Fibroblast of the aortic adventitia (primary cell): ENCODE measurements around the gene ATP10A. TPM values are rescaled to one million over a fixed set of nuclear protein-coding genes. Genes with fewer than 3 reads are reported as not detected.

Experiments
- DNase-seq: peaks from one replicate; pipeline ENCODE4 v3.0.0-alpha.2; 2010; ENCODE audit warnings: low read depth
- H3K4me3 ChIP-seq: 2 replicates; pipeline ENCODE4 v1.5.1; 2011; ENCODE audit warnings: low read depth, mild to moderate bottlenecking, control low read depth, low read length, moderate library complexity
- CTCF ChIP-seq: IDR thresholded peaks from 2 replicates; pipeline ENCODE4 v1.5.1; 2011; ENCODE audit warnings: mild to moderate bottlenecking, low read length, control low read depth, inconsistent platforms; ENCODE audit not compliant: insufficient read depth
- total RNA-seq: library from RNA; depleted of rRNA; stranded (reverse); fragments of >200 nt; gene quantifications from 2 replicates; pipeline ENCODE4 v1.2.3, GENCODE V29; 2012; ENCODE audit warnings: low replicate concordance

ATP10A gene
- total RNA-seq, 1 donor, result 4.4 TPM

GRCh38 chr15:25676070-25676469, 187.1 kb downstream of the ATP10A start:
- DNase-seq, result no peak
- TF ChIP-seq CTCF, result no peak
- H3K4me3 ChIP-seq, result no peak overlapping the region

- no peak for DNase-seq
- no peak overlapping the region for H3K4me3 ChIP-seq
- no peak for TF ChIP-seq CTCF
Measured at GRCh38 chr15:25675396-25675795, 187.7 kb downstream of the ATP10A start.

- no peak for TF ChIP-seq CTCF
- H3K4me3 ChIP-seq, result no peak overlapping the region
- no peak for DNase-seq
Measured at GRCh38 chr15:25674913-25675312, 188.2 kb downstream of the ATP10A start.

GRCh38 chr15:25673972-25674371, 189.2 kb downstream of the ATP10A start:
- no peak for DNase-seq
- no peak for TF ChIP-seq CTCF

GRCh38 chr15:25673351-25673750, 189.8 kb downstream of the ATP10A start:
- no peak for TF ChIP-seq CTCF
- DNase-seq, result no peak
- no peak overlapping the region for H3K4me3 ChIP-seq

More at GRCh38 chr15:25673972-25674371, 189.2 kb downstream of the ATP10A start:
- no peak overlapping the region for H3K4me3 ChIP-seq

- H3K4me3 ChIP-seq, result no peak overlapping the region
- DNase-seq, result peak; percentile 46
- no peak for TF ChIP-seq CTCF
Measured at GRCh38 chr15:25671132-25671531, 192.0 kb downstream of the ATP10A start.

- DNase-seq, result no peak
- TF ChIP-seq CTCF, result no peak
- no peak overlapping the region for H3K4me3 ChIP-seq
Measured at GRCh38 chr15:25670621-25671020, 192.5 kb downstream of the ATP10A start.
